Gastrocnemius medialis (tissue), 4 donors: ENCODE measurements around the gene HEATR3.

Source experiments
- CTCF ChIP-seq, 5 experiments: fragments of 450-650 bp in 3 of 5; fragments of 200-600 bp in 2 of 5; sonication (generic) in 2 of 5; IDR thresholded peaks in 4 of 5; conservative IDR thresholded peaks in 1 of 5; 1 replicate in 4 of 5; 2 replicates in 1 of 5; pipeline ENCODE4 v1.5.1; 2016 to 2019; ENCODE audit warnings: antibody characterized with exemption in 5 of 5, mild to moderate bottlenecking in 3 of 5, moderate library complexity in 3 of 5
- POLR2A ChIP-seq, 2 donors: fragments of 450-650 bp; IDR thresholded peaks; one replicate each; pipeline ENCODE4 v1.6.1; 2017; ENCODE audit warnings: antibody characterized with exemption in 2 of 2, mild to moderate bottlenecking in 2 of 2, moderate library complexity in 2 of 2

DNA sequence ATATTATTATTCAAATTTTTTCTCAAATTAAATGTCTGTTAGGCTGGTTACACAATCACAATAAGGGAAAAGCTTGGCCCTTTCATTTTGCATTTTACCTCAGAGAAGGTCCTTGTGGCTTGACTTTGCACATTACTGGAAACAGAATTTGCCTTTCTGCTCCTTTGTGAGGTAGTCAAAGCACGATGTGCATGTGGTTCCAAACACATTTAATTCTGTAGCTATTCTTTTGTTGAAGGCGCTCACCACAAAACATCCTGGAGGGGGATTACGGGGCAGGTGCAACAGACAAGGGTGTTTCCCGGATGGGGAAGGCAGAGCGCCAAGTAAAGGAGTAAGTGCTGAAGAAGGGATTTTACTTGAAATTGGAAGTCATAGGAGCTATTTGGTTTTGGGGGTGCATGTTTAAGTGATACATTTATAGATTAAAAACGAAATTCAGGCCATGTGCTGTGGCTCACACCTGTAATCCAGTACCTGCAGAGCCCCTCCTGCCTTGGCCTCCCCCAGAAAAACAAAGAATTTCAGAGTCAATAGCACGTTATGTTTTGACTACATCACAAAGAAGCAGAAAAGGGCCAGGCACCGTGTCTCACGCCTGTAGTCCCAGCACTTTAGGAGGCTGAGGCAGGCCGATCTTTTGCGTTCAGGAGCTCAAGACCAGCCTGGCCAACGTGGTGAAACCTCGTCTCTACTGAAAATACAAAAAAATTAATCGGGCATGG, 56.1 kb downstream of the HEATR3 start:
- no peak for TF ChIP-seq CTCF (IDR thresholded peaks at IDR 0.05 in 4 of 5, conservative IDR thresholded peaks at IDR 0.05 in 1 of 5)
- TF ChIP-seq POLR2A (IDR thresholded peaks at IDR 0.05) = no peak
